ENCODE results near the gene SMAD6. TPM values are rescaled to one million over a fixed set of nuclear protein-coding genes. Genes with fewer than 3 reads are reported as not detected.

The SMAD6 gene
- total and polyA plus RNA-seq, 2 donors = 20.1 to 31.1 TPM

GRCh38 chr15:66738116-66738515, 36.1 kb downstream of the SMAD6 start:
- Histone ChIP-seq H3K36me3 (ENCODE audit: insufficient read depth) (no peaks in the 10 kb centered on the region), H3K4me3 (ENCODE audit: low read depth, low read length) (no peak overlapping the region), H3K4me1 (ENCODE audit: insufficient read depth) (no peaks in the 10 kb centered on the region), H3K27ac (ENCODE audit: low read depth) (no peak overlapping the region)
- no peak for DNase-seq (ENCODE audit: extremely low spot score)
- 88% methylated on average over 10 of the region's 10 CpGs for WGBS

- Histone ChIP-seq H3K4me1 (ENCODE audit: insufficient read depth) (no peaks in the 10 kb centered on the region), H3K4me3 (ENCODE audit: low read depth, low read length) (no peak overlapping the region), H3K36me3 (ENCODE audit: insufficient read depth) (no peaks in the 10 kb centered on the region), H3K27ac (ENCODE audit: low read depth) (no peak overlapping the region)
- WGBS = 94% methylated on average over 10 of the region's 10 CpGs
- no peak for DNase-seq (ENCODE audit: extremely low spot score)
Measured at GRCh38 chr15:66738595-66738994, 36.6 kb downstream of the SMAD6 start.

GRCh38 chr15:66739287-66739686, 37.3 kb downstream of the SMAD6 start:
- Histone ChIP-seq H3K36me3 (ENCODE audit: insufficient read depth) (no peaks in the 10 kb centered on the region), H3K27ac (ENCODE audit: low read depth) (no peak overlapping the region), H3K4me1 (ENCODE audit: insufficient read depth) (no peaks in the 10 kb centered on the region), H3K4me3 (ENCODE audit: low read depth, low read length) (no peak overlapping the region)
- no peak for DNase-seq (ENCODE audit: extremely low spot score)
- 81% methylated on average over 6 of the region's 6 CpGs for WGBS

GRCh38 chr15:66740802-66741201, 38.8 kb downstream of the SMAD6 start:
- no peak for DNase-seq (ENCODE audit: extremely low spot score)
- 20% methylated on average over 8 of the region's 8 CpGs for WGBS
- no peak overlapping the region for H3K27ac ChIP-seq (ENCODE audit: low read depth)
- H3K4me3 ChIP-seq (ENCODE audit: low read depth, low read length) = no peak overlapping the region
- H3K4me1 ChIP-seq (ENCODE audit: insufficient read depth) = no peaks in the 10 kb centered on the region
- H3K36me3 ChIP-seq (ENCODE audit: insufficient read depth) = no peaks in the 10 kb centered on the region

GRCh38 chr15:66741646-66742045, 39.6 kb downstream of the SMAD6 start:
- Histone ChIP-seq H3K27ac (ENCODE audit: low read depth) (no peak overlapping the region), H3K36me3 (ENCODE audit: insufficient read depth) (no peaks in the 10 kb centered on the region), H3K4me3 (ENCODE audit: low read depth, low read length) (no peak overlapping the region), H3K4me1 (ENCODE audit: insufficient read depth) (no peaks in the 10 kb centered on the region)
- 87% methylated on average over 5 of the region's 5 CpGs for WGBS
- no peak for DNase-seq (ENCODE audit: extremely low spot score)

- DNase-seq (ENCODE audit: extremely low spot score) = no peak
- no peaks in the 10 kb centered on the region for H3K4me1 ChIP-seq (ENCODE audit: insufficient read depth)
- H3K27ac ChIP-seq (ENCODE audit: low read depth) = no peak overlapping the region
- H3K36me3 ChIP-seq (ENCODE audit: insufficient read depth) = no peaks in the 10 kb centered on the region
- 89% methylated on average over 6 of the region's 6 CpGs for WGBS
- no peak overlapping the region for H3K4me3 ChIP-seq (ENCODE audit: low read depth, low read length)
Measured at GRCh38 chr15:66742286-66742685, 40.2 kb downstream of the SMAD6 start.

- WGBS = 95% methylated on average over 5 of the region's 5 CpGs
- no peak for DNase-seq (ENCODE audit: extremely low spot score)
- no peaks in the 10 kb centered on the region for H3K4me1 ChIP-seq (ENCODE audit: insufficient read depth)
- H3K36me3 ChIP-seq (ENCODE audit: insufficient read depth) = no peaks in the 10 kb centered on the region
- H3K27ac ChIP-seq (ENCODE audit: low read depth) = no peak overlapping the region
- H3K4me3 ChIP-seq (ENCODE audit: low read depth, low read length) = no peak overlapping the region
Measured at GRCh38 chr15:66743204-66743603, 41.2 kb downstream of the SMAD6 start.

- H3K36me3 ChIP-seq (ENCODE audit: insufficient read depth) = no peaks in the 10 kb centered on the region
- H3K4me1 ChIP-seq (ENCODE audit: insufficient read depth) = no peaks in the 10 kb centered on the region
- H3K27ac ChIP-seq (ENCODE audit: low read depth) = no peak overlapping the region
- H3K4me3 ChIP-seq (ENCODE audit: low read depth, low read length) = no peak overlapping the region
- no peak for DNase-seq (ENCODE audit: extremely low spot score)
- WGBS = 46% methylated on average over 15 of the region's 15 CpGs
Measured at GRCh38 chr15:66743703-66744536, 41.9 kb downstream of the SMAD6 start.

- 56% methylated on average over 4 of the region's 4 CpGs for WGBS
- Histone ChIP-seq H3K4me1 (ENCODE audit: insufficient read depth) (no peaks in the 10 kb centered on the region), H3K4me3 (ENCODE audit: low read depth, low read length) (no peak overlapping the region), H3K36me3 (ENCODE audit: insufficient read depth) (no peaks in the 10 kb centered on the region), H3K27ac (ENCODE audit: low read depth) (no peak overlapping the region)
- no peak for DNase-seq (ENCODE audit: extremely low spot score)
Measured at GRCh38 chr15:66744610-66745279, 42.7 kb downstream of the SMAD6 start.

GRCh38 chr15:66745530-66746230, 43.6 kb downstream of the SMAD6 start:
- 77% methylated on average over 9 of the region's 9 CpGs for WGBS
- DNase-seq (ENCODE audit: extremely low spot score) = no peak
- Histone ChIP-seq H3K27ac (ENCODE audit: low read depth) (no peak overlapping the region), H3K4me3 (ENCODE audit: low read depth, low read length) (no peak overlapping the region), H3K4me1 (ENCODE audit: insufficient read depth) (no peaks in the 10 kb centered on the region), H3K36me3 (ENCODE audit: insufficient read depth) (no peaks in the 10 kb centered on the region)

- no peaks in the 10 kb centered on the region for H3K4me1 ChIP-seq (ENCODE audit: insufficient read depth)
- DNase-seq (ENCODE audit: extremely low spot score) = no peak
Measured at GRCh38 chr15:66746231-66746605, 44.2 kb downstream of the SMAD6 start.

GRCh38 chr15:66747223-66747622, 45.2 kb downstream of the SMAD6 start:
- Histone ChIP-seq H3K4me1 (ENCODE audit: insufficient read depth) (no peaks in the 10 kb centered on the region), H3K27ac (ENCODE audit: low read depth) (no peak overlapping the region), H3K36me3 (ENCODE audit: insufficient read depth) (no peaks in the 10 kb centered on the region), H3K4me3 (ENCODE audit: low read depth, low read length) (no peak overlapping the region)
- 79% methylated on average over 8 of the region's 8 CpGs for WGBS
- no peak for DNase-seq (ENCODE audit: extremely low spot score)

More at GRCh38 chr15:66746231-66746605, 44.2 kb downstream of the SMAD6 start:
- 49% methylated on average over 5 of the region's 5 CpGs for WGBS
- H3K27ac ChIP-seq (ENCODE audit: low read depth) = no peak overlapping the region
- no peaks in the 10 kb centered on the region for H3K36me3 ChIP-seq (ENCODE audit: insufficient read depth)
- H3K4me3 ChIP-seq (ENCODE audit: low read depth, low read length) = no peak overlapping the region

GRCh38 chr15:66747886-66748707, 46.1 kb downstream of the SMAD6 start:
- H3K4me3 ChIP-seq (ENCODE audit: low read depth, low read length) = no peak overlapping the region
- DNase-seq (ENCODE audit: extremely low spot score) = no peak
- WGBS = 37% methylated on average over 10 of the region's 10 CpGs
- no peak overlapping the region for H3K27ac ChIP-seq (ENCODE audit: low read depth)
- no peaks in the 10 kb centered on the region for H3K36me3 ChIP-seq (ENCODE audit: insufficient read depth)
- H3K4me1 ChIP-seq (ENCODE audit: insufficient read depth) = no peaks in the 10 kb centered on the region
